Urinary bladder (tissue), 4 donors: ENCODE data around the gene ARAP3. TPM values are rescaled to one million over a fixed set of nuclear protein-coding genes. Genes with fewer than 3 reads are reported as not detected.
"Not testable (repeated sequence)": the region's sequence is repeated elsewhere in the genome, so short reads cannot be mapped to it uniquely, and the experiment has no call there.

ENCODE experiments used
- DNase-seq: peaks from one replicate; pipeline ENCODE4 v3.0.0-alpha.2; 2015; ENCODE audit errors: extremely low spot score
- H3K27ac ChIP-seq: one replicate; pipeline ENCODE4 v1.5.1; 2013; ENCODE audit warnings: low read depth, mild to moderate bottlenecking, moderate library complexity
- H3K36me3 ChIP-seq: one replicate; pipeline ENCODE4 v1.6.1; 2013; ENCODE audit warnings: mild to moderate bottlenecking, moderate library complexity; ENCODE audit not compliant: insufficient read depth
- H3K4me1 ChIP-seq: one replicate; pipeline ENCODE4 v1.6.1; 2013; ENCODE audit warnings: mild to moderate bottlenecking, moderate library complexity; ENCODE audit not compliant: insufficient read depth
- H3K4me3 ChIP-seq: one replicate; pipeline ENCODE4 v1.5.1; 2013; ENCODE audit warnings: low read depth, low read length
- WGBS: extraction: QIAGEN DNeasy Blood & Tissue Kit; methylation state at CpG from one replicate; pipeline ENCODE4 v1.1.7; 2013; 5-methylcytosine and 5-hydroxymethylcytosine counted together
- polyA plus RNA-seq: library from polyadenylated mRNA; stranded (reverse); fragments of 200-250 nt; gene quantifications from one replicate; pipeline ENCODE4 v1.2.3, GENCODE V29; 2013
- total RNA-seq: library from RNA; depleted of rRNA; stranded (reverse); fragments of >200 nt; gene quantifications from one replicate; pipeline ENCODE4 v1.2.3, GENCODE V29; 2014
- donor health status: healthy with polysubstance abuse.
- donor health status: healthy.

Gene ARAP3
- total and polyA plus RNA-seq, 2 donors, result 9.8 to 11.7 TPM

DNA sequence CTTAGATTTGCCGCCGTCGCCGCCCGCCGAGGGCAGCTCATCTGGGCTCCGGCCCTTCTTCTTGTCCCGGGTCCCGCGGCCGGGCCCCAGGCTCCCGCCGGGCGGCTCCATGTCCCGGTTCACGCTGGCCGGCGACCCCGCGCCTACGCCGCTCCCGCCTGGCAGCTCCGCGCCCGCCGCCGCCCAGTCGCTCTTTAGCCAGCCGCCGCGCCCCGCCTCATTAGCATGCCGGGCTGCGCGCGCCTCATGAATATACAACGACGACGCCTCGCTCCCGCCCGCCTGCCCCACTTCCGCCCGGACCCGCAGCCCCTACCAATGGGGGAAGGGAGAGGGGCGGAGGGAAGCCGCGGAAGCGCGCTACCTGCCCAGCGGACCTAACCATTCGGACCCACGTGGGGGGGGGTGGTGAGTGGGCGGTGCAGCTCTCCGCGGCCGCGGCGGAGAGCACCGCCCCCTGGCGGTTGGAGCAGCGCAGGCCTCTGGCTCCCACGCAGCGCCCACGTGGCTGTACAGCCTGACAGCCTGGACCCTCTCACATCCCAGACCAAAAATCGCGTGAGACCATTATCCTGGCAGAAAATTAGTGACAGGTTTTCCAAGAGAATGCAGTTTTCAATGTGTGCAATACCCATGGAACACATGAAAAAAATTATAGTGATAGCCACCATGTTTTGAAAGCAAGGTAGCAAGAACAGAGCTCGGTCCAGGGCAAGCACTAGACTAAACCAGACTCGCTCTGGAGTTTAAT is 63.1 kb downstream of the ARAP3 start, which contains the start of gene DIAPH1:
Gene DIAPH1, minus strand, starts transcription at position 197 of the 751 bp plus-strand sequence. Its CDS starts 86 bp downstream, at position 111.
- DNase-seq, result peak; percentile 86
- H3K4me3 ChIP-seq, result peak within 1 kb of the TSS; percentile 90
- no peaks in the 10 kb centered on the region for H3K4me1 ChIP-seq
- WGBS, result 1% methylated on average over 70 of the region's 70 CpGs
- H3K36me3 ChIP-seq, result no peaks in the 10 kb centered on the region
- peak within 1 kb of the TSS; percentile 94 for H3K27ac ChIP-seq

DNA sequence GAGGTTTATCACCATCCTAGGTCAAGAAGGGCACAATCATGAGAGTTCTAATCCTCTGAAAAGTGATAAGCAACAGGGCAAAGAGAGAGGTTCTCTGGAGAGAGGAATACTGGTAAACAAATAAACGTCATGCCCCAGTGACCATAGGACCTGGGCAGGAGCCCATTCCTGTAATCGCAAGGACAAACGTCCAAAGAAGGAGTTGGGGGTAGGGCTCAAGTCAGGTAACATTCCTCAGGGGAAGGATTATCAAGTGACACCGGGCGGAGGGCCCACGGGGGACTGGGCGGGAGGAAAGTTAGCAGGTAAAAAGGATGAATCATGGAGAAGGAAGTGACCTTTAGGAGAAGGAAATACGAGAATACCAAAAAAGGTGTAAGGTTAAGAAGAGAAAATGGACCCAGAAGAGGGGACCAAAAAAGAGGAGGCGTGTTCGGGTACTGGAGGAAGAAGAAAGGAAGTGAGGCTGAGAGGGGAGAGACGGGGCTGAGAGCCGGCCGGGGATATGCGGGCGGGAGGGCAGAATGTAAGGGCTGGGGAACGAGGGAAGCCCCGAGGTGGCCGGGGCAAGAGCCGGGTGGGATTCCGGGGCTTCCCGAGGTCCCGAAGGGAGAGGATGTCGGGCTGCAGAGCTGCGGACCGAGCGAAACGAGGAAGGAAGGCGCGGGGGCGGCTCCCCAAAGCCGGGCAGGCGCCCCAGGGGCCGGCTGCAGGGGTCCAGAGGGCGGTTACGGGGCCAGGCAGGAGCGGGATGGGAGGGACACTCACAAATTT is 63.8 kb downstream of the ARAP3 start:
- Histone ChIP-seq H3K4me1 (no peaks in the 10 kb centered on the region), H3K4me3 (peak overlapping the region; percentile 90), H3K27ac (peak overlapping the region; percentile 94), H3K36me3 (no peaks in the 10 kb centered on the region)
- under 1% methylated on average over 36 of the region's 36 CpGs for WGBS
- no peak for DNase-seq

DNA sequence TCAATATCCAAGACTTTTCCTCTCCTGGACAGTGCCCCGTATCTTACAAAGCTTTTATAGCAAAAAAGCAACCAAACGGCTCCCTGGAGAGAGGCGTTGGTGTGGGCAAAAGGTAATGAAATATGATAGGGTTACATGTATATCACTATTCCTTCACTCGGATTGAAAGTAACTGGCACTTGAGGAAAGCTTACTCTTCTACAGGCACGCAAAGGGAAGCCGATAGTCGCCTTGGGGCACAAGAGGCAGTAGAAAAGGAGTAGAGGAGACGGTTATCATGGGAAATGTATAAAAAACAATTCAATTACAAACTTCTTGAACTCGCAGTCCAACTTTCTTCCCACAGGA is 64.4 kb downstream of the ARAP3 start:
- Histone ChIP-seq H3K4me3 (peak overlapping the region; percentile 90), H3K27ac (no peak overlapping the region), H3K4me1 (no peaks in the 10 kb centered on the region), H3K36me3 (no peaks in the 10 kb centered on the region)
- 18% methylated on average over 9 of the region's 9 CpGs for WGBS
- no peak for DNase-seq

DNA sequence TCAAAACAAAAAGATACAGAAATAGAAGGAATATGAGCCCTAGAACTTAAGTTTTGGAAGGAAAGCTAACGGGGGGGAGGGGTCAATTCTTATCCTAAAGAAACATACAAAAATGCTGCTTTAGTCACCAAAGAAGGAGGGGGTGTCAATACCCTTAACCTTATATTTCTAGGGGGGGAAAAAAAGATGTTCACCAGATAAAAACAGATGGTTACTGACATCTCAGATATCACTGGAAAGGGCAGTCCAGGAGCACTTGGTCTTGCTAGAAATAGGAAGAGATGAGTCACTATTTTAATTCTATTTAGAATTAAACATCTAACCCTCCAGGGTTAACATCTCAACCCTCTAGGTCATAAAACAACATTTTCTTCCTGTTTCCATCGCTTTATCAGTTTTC is 64.9 kb downstream of the ARAP3 start:
- Histone ChIP-seq H3K4me3 (peak overlapping the region; percentile 8), H3K4me1 (no peaks in the 10 kb centered on the region), H3K27ac (no peak overlapping the region), H3K36me3 (no peaks in the 10 kb centered on the region)
- DNase-seq, result no peak
- 51% methylated on average over 2 of the region's 2 CpGs for WGBS

DNA sequence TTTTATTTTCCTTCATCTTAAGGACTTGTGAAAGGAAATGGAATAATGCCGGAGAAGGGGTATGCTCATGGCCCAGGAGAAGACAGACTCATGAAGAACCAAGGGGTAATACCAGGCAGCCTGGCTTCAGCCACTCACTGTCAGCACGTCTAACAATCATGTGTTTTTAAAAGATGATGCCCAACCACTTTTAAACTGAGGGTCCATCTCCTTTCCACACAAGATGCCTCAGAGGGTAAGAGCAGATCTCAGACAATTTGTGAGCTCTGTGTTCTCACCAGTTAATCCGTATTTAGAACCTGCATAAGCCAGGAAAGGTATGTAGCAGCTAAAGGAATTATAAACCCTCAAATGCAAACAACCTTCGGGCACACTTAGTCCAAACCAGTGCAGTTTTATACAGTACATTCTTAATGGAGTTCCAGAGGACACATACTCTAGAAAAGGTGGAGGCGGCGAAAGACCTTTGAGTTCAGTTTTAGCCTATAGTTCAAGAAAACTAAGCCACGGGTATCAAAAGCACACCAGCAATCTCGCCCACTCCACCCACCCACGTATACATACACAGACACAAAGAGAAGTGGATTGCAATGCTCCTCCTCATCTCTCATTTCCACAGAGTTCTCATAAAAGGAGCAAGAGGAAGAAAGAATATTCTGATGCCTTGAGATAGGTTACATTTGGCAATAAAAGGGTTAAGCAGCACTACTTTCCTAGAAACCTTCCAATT is 65.9 kb downstream of the ARAP3 start:
- DNase-seq, result no peak
- Histone ChIP-seq H3K4me3 (no peak overlapping the region), H3K36me3 (no peaks in the 10 kb centered on the region), H3K4me1 (no peaks in the 10 kb centered on the region), H3K27ac (no peak overlapping the region)
- WGBS, result 78% methylated on average over 9 of the region's 9 CpGs

DNA sequence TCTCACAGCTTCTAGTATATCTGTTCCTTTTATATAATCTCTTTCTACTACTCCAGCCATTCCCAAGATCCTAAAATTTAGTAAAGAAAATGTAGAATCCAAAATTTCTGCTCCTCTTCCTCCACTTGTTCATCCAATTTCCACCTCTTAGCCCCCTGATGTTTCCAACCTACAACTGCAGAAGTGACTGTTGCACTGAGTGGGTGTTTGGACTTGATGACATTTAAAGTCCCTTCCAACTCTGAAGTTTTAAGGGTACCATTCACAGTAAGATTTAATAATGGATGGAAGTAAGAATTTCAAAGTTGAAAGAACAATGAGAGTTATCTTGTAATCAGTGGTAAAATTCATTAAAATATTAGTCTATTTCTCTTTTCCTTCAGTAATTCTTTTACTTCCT is 68.7 kb downstream of the ARAP3 start:
- H3K4me3 ChIP-seq, result no peak overlapping the region
- DNase-seq, result no peak
- no peaks in the 10 kb centered on the region for H3K36me3 ChIP-seq
- no peak overlapping the region for H3K27ac ChIP-seq
- no peaks in the 10 kb centered on the region for H3K4me1 ChIP-seq

DNA sequence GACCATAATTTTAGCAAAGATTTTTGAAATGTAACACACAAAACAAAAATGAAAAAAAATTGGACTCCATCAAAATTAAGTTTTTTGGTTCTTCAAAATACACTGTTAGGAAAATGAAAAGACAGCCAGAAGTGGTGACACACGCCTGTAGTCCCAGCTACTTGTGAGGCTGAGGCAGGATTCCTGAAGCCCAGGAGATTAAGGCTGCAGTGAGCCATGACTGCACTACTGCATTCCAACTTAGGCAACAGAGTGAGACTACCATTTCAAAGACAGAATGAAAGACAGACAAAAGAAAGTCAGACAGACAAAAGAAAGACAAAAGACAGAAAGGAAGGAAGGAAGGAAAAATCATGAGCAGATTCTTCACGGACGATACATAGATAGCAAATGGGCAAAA is 70.7 kb downstream of the ARAP3 start:
- Histone ChIP-seq H3K4me1 (no peaks in the 10 kb centered on the region), H3K4me3 (no peak overlapping the region), H3K36me3 (no peaks in the 10 kb centered on the region), H3K27ac (no peak overlapping the region)
- DNase-seq, result no peak
- 91% methylated on average over 3 of the region's 3 CpGs for WGBS

DNA sequence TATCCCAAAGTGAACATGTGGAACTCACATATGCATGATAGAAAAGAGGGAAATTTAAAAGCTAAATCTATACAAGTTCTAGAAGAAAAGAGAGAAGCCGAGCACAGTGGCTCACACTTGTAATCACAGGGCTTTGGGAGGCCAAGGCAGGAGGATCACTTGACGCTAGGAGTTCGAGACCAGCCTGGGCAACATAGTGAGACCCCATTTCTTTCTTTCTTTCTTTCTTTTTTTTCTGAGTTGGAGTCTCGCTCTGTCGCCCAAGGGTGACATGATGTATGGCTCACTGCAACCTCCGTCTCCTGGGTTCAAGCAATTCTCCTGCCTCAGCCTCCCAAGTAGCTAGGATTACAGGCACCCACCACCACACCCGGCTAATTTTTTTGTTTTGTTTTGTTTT is 72.1 kb downstream of the ARAP3 start:
- not testable (repeated sequence) for H3K4me3 ChIP-seq, H3K27ac ChIP-seq, DNase-seq, H3K4me1 ChIP-seq, H3K36me3 ChIP-seq
- WGBS, result 99% methylated on average over 7 of the region's 7 CpGs

DNA sequence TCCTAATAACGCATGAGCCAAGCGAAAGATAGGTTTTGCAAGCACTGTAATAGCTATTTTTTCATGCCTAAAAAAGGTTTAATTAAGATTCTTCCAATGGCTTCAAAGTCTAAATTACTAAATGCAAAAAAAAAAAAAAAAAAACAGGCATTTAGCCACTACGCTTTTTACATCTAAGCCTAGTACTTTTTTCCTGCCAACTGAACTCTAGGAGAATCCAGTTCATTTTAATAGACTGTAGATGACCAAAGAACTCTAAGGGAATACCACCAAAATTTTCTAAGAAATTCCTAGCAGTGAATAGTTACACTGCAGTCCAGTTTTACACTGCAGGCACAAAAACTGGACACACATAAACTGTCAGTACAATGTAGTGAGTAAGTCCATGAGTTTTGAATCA is 73.0 kb downstream of the ARAP3 start:
- no peaks in the 10 kb centered on the region for H3K4me1 ChIP-seq
- H3K36me3 ChIP-seq, result no peaks in the 10 kb centered on the region
- WGBS, result 94% methylated on average over 3 of the region's 3 CpGs

DNA sequence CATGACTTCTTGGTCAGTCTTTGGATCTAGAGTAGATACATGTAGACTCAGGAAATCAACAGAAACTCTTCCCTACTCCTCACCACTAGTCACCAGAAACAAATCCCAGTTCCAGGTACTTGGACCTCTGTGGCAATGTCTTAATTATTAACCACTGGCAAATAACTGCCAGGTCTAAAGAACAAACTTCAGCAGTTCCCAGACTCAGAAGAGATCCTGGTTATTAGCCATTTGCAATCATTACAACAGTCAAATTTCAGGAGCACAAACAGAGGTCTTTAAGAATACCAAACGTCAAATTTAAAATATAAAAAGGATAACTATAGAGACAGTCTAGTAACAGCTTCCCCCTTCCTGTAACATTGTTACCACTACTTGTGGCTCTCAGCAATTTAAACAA is 73.5 kb downstream of the ARAP3 start:
- H3K4me3 ChIP-seq, result no peak overlapping the region
- no peak overlapping the region for H3K27ac ChIP-seq
- H3K36me3 ChIP-seq, result no peaks in the 10 kb centered on the region
- 78% methylated on average over 1 of the region's 1 CpG for WGBS
- H3K4me1 ChIP-seq, result no peaks in the 10 kb centered on the region
- DNase-seq, result no peak

More for the DNA sequence above, 73.0 kb downstream of the ARAP3 start:
- Histone ChIP-seq H3K27ac (no peak overlapping the region), H3K4me3 (no peak overlapping the region)
- DNase-seq, result no peak

DNA sequence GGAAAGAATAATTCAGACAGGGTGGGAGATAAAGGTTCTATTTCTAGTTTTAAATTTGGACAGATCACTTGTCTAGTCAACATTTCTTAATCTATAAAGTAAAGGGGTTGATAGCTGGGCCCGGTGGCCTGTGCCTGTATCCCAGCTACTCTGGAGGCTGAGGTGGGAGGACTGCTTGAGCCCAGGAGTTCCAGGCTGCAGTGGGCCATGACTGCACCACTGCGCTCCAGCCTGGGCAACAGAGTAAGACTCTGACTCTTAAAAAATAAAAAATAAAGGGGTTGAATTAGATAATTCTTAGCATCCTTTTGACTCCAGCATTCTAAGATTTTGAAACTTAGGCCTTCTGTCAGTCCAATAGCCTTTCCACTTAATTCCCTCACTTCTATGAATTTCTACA is 74.0 kb downstream of the ARAP3 start:
- DNase-seq, result no peak
- WGBS, result 74% methylated on average over 2 of the region's 2 CpGs
- Histone ChIP-seq H3K36me3 (no peaks in the 10 kb centered on the region), H3K27ac (no peak overlapping the region), H3K4me1 (no peaks in the 10 kb centered on the region), H3K4me3 (no peak overlapping the region)

DNA sequence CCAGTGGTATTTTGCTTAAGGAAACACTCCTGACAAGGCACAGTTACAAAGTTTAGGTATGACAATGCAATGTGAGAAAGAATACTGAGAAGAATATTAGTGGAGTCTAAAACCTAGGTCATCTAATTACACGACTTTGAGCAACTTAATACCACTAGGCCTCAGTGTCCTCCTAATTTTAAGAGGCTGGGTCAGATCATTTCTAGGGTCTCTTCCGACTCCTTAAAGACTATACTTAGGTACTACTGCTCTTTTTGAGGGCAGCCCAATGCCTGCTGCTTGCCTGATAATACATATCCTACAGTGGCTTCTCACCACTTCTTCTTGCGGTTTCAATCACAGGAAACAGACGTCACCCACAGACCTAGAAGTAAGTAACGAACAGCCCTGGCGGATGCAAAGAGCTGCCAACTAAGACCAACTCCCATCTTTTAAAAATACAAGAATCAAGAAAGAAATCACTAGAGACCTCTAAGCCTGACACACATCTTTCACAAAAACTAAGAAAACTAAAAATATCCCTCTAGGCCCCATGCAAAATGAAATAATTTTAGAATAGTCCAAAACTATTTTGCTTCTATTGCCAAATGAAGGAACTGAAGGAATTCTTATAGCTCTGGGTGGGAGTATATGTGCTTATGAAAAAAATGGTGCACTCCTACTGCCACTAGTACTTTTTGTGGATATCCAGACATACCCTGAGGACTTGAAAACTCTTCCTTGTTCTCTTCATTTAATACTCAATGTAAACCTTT is 76.3 kb downstream of the ARAP3 start:
- no peak overlapping the region for H3K4me3 ChIP-seq
- WGBS, result 66% methylated on average over 6 of the region's 6 CpGs
- no peaks in the 10 kb centered on the region for H3K4me1 ChIP-seq
- peak overlapping the region; percentile 16 for H3K27ac ChIP-seq
- H3K36me3 ChIP-seq, result no peaks in the 10 kb centered on the region
- DNase-seq, result no peak
